Fibroblast of lung (primary cell): ENCODE measurements around the gene IGSF21. TPM values are rescaled to one million over a fixed set of nuclear protein-coding genes. Genes with fewer than 3 reads are reported as not detected.

Experiments
- DNase-seq, 2 donors: peaks; one replicate each; pipeline versions ENCODE4 v3.0.0 to v3.0.0-alpha.2; 2010; ENCODE audit warnings: low read depth in 2 of 2
- H2AFZ ChIP-seq: 2 replicates; pipeline ENCODE4 v1.5.1; 2012; ENCODE audit warnings: low read length, control low read depth, inconsistent platforms
- H3K27ac ChIP-seq: 2 replicates; pipeline ENCODE4 v1.5.1; 2011; ENCODE audit warnings: low read length, control low read depth; ENCODE audit not compliant: insufficient read depth
- H3K27me3 ChIP-seq: 2 replicates; pipeline ENCODE4 v1.5.1; 2011; ENCODE audit warnings: mild to moderate bottlenecking, low read length; ENCODE audit not compliant: control insufficient read depth, insufficient read depth
- H3K36me3 ChIP-seq: 2 replicates; pipeline ENCODE4 v1.5.1; 2011; ENCODE audit warnings: low read length; ENCODE audit not compliant: control insufficient read depth, insufficient read depth
- H3K4me1 ChIP-seq: 2 replicates; pipeline ENCODE4 v1.5.1; 2011; ENCODE audit warnings: low read length; ENCODE audit not compliant: control insufficient read depth, insufficient read depth; ENCODE audit errors: extremely low read depth
- H3K4me2 ChIP-seq: 2 replicates; pipeline ENCODE4 v1.5.1; 2011; ENCODE audit warnings: low read length, control low read depth; ENCODE audit not compliant: insufficient read depth; ENCODE audit errors: extremely low read depth
- H3K4me3 ChIP-seq, 4 experiments: fragments of 200-600 bp in 1 of 4; sonication (generic) in 1 of 4; replicated peaks in 1 of 4; 2 replicates each; pipeline ENCODE4 v1.5.1; 2011 to 2016; ENCODE audit warnings: low read length in 4 of 4, low read depth in 3 of 4, mild to moderate bottlenecking in 3 of 4, control low read depth in 2 of 4, inconsistent platforms in 1 of 4, mixed read lengths in 1 of 4; ENCODE audit not compliant: insufficient read depth in 1 of 4; ENCODE audit errors: control extremely low read depth in 1 of 4
- H3K79me2 ChIP-seq: 2 replicates; pipeline ENCODE4 v1.5.1; 2012; ENCODE audit warnings: mild to moderate bottlenecking, low read length, inconsistent platforms; ENCODE audit not compliant: control insufficient read depth, insufficient read depth
- H3K9ac ChIP-seq: 2 replicates; pipeline ENCODE4 v1.5.1; 2011; ENCODE audit warnings: mild to moderate bottlenecking, low read length, control low read depth; ENCODE audit not compliant: insufficient read depth
- H3K9me3 ChIP-seq: 2 replicates; pipeline ENCODE4 v1.5.1; 2012; ENCODE audit warnings: low read depth, low read length; ENCODE audit not compliant: control insufficient read depth, insufficient read depth
- H4K20me1 ChIP-seq: 2 replicates; pipeline ENCODE4 v1.5.1; 2011; ENCODE audit warnings: low read length; ENCODE audit not compliant: control insufficient read depth, insufficient read depth; ENCODE audit errors: extremely low read depth
- CTCF ChIP-seq, 2 donors: IDR thresholded peaks in 1 of 2; conservative IDR thresholded peaks in 1 of 2; 1 replicate in 1 of 2; 2 replicates in 1 of 2; pipeline ENCODE4 v1.5.1; 2011 to 2012; ENCODE audit warnings: low read length in 2 of 2, control low read depth in 1 of 2, inconsistent platforms in 1 of 2, low read depth in 1 of 2, mild to moderate bottlenecking in 1 of 2
- EZH2 ChIP-seq: IDR thresholded peaks from 2 replicates; pipeline ENCODE4 v1.5.1; 2012; ENCODE audit warnings: low read length, control low read depth, mild to moderate bottlenecking; ENCODE audit errors: missing control alignments
- polyA plus RNA-seq, 2 donors: library from polyadenylated mRNA; depleted of rRNA in 1 of 2; stranded (reverse) in 1 of 2; unstranded in 1 of 2; fragments of >200 nt; gene quantifications; 2 replicates each; pipeline ENCODE4 v1.2.1, GENCODE V29; 2011 to 2012; ENCODE audit warnings: missing spikeins in 1 of 2
- total RNA-seq: library from RNA; depleted of rRNA; stranded (reverse); fragments of >200 nt; gene quantifications from 2 replicates; pipeline ENCODE4 v1.2.1, GENCODE V29; 2014

The IGSF21 gene
- total and polyA plus RNA-seq, 2 donors (not counting 1 experiment from before 2014, with no cell fraction given), result not detected

- H3K4me3 ChIP-seq, result no peak overlapping the region
- no peaks in the 10 kb centered on the region for H3K36me3 ChIP-seq
- no peak overlapping the region for H3K27ac ChIP-seq
- H3K9ac ChIP-seq, result no peak overlapping the region
- DNase-seq, result no peak
- H3K27me3 ChIP-seq, result no peaks in the 10 kb centered on the region
- H2AFZ ChIP-seq, result no peak overlapping the region
- no peaks in the 10 kb centered on the region for H4K20me1 ChIP-seq
- no peaks in the 10 kb centered on the region for H3K4me1 ChIP-seq
- H3K9me3 ChIP-seq, result no peaks in the 10 kb centered on the region
- no peaks in the 10 kb centered on the region for H3K79me2 ChIP-seq
- TF ChIP-seq CTCF (conservative IDR thresholded peaks at IDR 0.05 in 1 of 2, IDR thresholded peaks at IDR 0.05 in 1 of 2; ENCODE audit: low read depth in 1 of 2, low read length in 2 of 2), result no peak
- no peak for TF ChIP-seq EZH2
- H3K4me2 ChIP-seq, result no peak overlapping the region
These were observed 171.9 kb downstream of the IGSF21 start for GRCh38 chr1:18279351-18280074.

- Histone ChIP-seq H3K36me3 (no peaks in the 10 kb centered on the region), H4K20me1 (no peaks in the 10 kb centered on the region), H3K4me3 (no peak overlapping the region), H3K27ac (no peak overlapping the region), H3K79me2 (no peaks in the 10 kb centered on the region), H3K27me3 (no peaks in the 10 kb centered on the region), H3K9me3 (no peaks in the 10 kb centered on the region), H3K4me2 (no peak overlapping the region), H2AFZ (no peak overlapping the region), H3K4me1 (no peaks in the 10 kb centered on the region), H3K9ac (no peak overlapping the region)
- DNase-seq, result no peak
- TF ChIP-seq CTCF (conservative IDR thresholded peaks at IDR 0.05 in 1 of 2, IDR thresholded peaks at IDR 0.05 in 1 of 2; ENCODE audit: low read depth in 1 of 2, low read length in 2 of 2) (no peak), EZH2 (no peak)
These were observed 173.4 kb downstream of the IGSF21 start for GRCh38 chr1:18280956-18281355.

GRCh38 chr1:18282851-18283600, 175.4 kb downstream of the IGSF21 start:
- no peaks in the 10 kb centered on the region for H3K4me1 ChIP-seq
- no peaks in the 10 kb centered on the region for H3K36me3 ChIP-seq
- TF ChIP-seq CTCF (conservative IDR thresholded peaks at IDR 0.05 in 1 of 2, IDR thresholded peaks at IDR 0.05 in 1 of 2; ENCODE audit: low read depth in 1 of 2, low read length in 2 of 2), result no peak
- no peak overlapping the region for H3K27ac ChIP-seq
- H3K4me2 ChIP-seq, result no peak overlapping the region
- no peak for DNase-seq
- no peaks in the 10 kb centered on the region for H4K20me1 ChIP-seq
- H3K79me2 ChIP-seq, result no peaks in the 10 kb centered on the region
- H3K9ac ChIP-seq, result no peak overlapping the region
- no peaks in the 10 kb centered on the region for H3K9me3 ChIP-seq
- no peaks in the 10 kb centered on the region for H3K27me3 ChIP-seq
- H3K4me3 ChIP-seq, result no peak overlapping the region
- no peak overlapping the region for H2AFZ ChIP-seq
